ENCODE data around the gene GALNT11.

DNA sequence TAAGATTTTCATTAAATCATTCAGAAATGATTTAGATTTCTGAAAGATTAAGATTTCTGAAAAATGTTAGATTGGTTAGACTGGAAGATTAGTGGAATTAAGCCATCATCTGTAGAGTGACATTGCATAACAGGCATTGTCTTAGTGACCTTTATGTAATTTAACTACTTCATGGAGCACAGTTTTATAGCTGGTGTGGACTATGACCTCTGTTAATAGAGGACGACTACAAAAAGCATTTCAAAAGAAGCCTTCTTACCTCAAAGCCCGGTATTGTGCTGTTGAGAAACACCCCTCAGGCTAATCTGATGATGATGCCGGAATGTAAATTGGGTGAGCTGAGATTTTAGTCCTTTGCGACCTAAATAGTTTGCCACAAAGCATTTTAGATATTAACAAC lies 55.6 kb downstream of the GALNT11 start:
- TF ChIP-seq, protein P1, sequence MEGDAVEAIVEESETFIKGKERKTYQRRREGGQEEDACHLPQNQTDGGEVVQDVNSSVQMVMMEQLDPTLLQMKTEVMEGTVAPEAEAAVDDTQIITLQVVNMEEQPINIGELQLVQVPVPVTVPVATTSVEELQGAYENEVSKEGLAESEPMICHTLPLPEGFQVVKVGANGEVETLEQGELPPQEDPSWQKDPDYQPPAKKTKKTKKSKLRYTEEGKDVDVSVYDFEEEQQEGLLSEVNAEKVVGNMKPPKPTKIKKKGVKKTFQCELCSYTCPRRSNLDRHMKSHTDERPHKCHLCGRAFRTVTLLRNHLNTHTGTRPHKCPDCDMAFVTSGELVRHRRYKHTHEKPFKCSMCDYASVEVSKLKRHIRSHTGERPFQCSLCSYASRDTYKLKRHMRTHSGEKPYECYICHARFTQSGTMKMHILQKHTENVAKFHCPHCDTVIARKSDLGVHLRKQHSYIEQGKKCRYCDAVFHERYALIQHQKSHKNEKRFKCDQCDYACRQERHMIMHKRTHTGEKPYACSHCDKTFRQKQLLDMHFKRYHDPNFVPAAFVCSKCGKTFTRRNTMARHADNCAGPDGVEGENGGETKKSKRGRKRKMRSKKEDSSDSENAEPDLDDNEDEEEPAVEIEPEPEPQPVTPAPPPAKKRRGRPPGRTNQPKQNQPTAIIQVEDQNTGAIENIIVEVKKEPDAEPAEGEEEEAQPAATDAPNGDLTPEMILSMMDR (IDR thresholded peaks at IDR 0.05), result no peak
- peak in 1 of 2 donors; percentile 0 for TF ChIP-seq POLR2A (IDR thresholded peaks at IDR 0.05)

Measured in Peyer's patch (tissue), 4 donors.